Endothelial cell of hepatic sinusoid (primary cell): ENCODE measurements around the gene HRC.

Experiments used
- in situ Hi-C: cut with HindIII; loops from 2 replicates; pipeline ENCODE4 v1.10.0; 2017; ENCODE audit warnings: low sequenced_read_pairs

HRC gene

DNA sequence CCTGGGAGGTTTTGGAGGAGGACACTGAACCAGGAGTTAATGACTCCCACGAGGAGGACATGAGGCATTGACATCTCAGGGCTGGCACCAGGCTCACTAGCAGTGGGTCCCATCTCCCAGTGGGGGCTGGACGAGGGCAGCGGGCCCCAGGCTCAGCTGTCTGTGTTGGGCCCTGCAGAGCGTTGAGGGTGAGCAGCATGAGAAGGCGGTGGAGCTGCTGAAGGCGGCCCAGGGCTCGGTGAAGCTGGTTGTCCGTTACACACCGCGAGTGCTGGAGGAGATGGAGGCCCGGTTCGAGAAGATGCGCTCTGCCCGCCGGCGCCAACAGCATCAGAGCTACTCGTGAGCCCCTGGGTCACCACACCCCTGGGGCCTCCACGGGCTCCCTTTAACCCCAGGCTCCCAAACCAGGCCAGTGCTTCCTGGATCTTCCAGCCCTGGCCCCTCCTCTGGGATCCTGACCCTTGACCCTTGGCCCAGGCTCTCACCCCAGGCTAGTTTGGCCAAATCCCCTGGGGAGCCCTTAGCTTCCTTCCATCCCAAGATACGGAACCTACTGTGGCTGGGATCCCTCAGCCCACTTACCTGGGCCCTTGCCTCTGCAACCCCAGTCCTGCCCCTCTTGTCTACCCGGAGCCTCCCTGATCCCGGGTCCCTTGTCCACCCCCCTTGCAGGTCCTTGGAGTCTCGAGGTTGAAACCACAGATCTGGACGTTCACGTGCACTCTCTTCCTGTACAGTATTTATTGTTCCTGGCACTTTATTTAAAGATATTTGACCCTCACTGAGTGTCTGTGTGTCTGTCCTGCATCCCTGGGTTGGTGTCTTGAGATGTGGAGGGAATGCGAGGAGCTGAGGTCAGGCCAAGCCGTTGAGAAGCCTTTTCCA lies 37.3 kb downstream of the HRC start:
- in situ Hi-C loops, result no loop called here

- in situ Hi-C loops, result no loop called here
Measured at GRCh38 chr19:49116544-49116943, 38.7 kb downstream of the HRC start.

- in situ Hi-C loops, result loop anchor here (5.0 kb wide), 1 partner anchor 93 kb away; no protein-coding TSS in a partner anchor
Measured at GRCh38 chr19:49114630-49115363, 40.4 kb downstream of the HRC start.

GRCh38 chr19:49113762-49114629 lies 41.2 kb downstream of the HRC start, which contains the start of gene LIN7B:
Gene LIN7B (plus strand): TSS chr19:49114370. CDS start chr19:49114405, 35 bp downstream.
- in situ Hi-C loops, result loop anchor here (5.0 kb wide), 1 partner anchor 93 kb away; no protein-coding TSS in a partner anchor

- in situ Hi-C loops, result loop anchor here (5.0 kb wide), 1 partner anchor 96 kb away; no protein-coding TSS in a partner anchor
Measured at GRCh38 chr19:49111218-49111998, 43.8 kb downstream of the HRC start.

DNA sequence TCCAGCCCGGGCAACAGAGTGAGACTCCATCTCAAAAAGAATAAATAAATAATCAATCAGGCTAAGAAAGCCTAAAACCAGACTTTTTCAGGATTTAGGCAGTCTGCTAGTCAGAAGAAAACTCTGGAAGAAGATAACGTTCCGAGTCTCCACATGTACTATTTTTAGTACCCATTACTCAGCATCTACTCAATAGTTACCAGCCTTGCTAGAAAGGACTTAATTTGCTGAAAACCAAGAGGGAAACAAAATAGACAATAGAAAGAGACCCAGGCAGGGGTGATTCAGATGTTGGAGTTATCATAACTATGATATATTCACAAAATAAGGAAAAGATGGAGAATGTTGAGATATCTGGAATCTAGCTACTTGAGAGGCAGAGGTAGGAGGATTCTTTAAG lies 44.6 kb downstream of the HRC start:
- in situ Hi-C loops, result loop anchor here (5.0 kb wide), 1 partner anchor 97 kb away; no protein-coding TSS in a partner anchor

GRCh38 chr19:49109569-49110233 lies 45.5 kb downstream of the HRC start:
- in situ Hi-C loops, result loop anchor here (5.0 kb wide), 1 partner anchor 98 kb away; no protein-coding TSS in a partner anchor

GRCh38 chr19:49109051-49109450 lies 46.1 kb downstream of the HRC start:
- in situ Hi-C loops, result no loop called here

DNA sequence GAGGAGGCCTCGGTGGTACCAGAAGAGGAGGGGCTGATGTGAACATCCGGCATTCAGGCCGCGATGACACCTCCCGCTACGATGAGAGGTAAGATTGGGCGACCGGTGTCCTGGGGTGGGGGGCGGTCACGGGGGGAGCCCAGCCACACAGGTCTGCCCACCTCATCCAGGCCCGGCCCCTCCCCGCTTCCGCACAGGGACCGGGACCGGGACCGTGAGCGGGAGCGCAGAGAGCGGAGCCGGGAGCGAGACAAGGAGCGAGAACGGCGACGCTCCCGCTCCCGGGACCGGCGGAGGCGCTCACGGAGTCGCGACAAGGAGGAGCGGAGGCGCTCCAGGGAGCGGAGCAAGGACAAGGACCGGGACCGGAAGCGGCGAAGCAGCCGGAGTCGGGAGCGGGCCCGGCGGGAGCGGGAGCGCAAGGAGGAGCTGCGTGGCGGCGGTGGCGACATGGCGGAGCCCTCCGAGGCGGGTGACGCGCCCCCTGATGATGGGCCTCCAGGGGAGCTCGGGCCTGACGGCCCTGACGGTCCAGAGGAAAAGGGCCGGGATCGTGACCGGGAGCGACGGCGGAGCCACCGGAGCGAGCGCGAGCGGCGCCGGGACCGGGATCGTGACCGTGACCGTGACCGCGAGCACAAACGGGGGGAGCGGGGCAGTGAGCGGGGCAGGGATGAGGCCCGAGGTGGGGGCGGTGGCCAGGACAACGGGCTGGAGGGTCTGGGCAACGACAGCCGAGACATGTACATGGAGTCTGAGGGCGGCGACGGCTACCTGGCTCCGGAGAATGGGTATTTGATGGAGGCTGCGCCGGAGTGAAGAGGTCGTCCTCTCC lies 47.4 kb downstream of the HRC start:
- in situ Hi-C loops, result no loop called here

DNA sequence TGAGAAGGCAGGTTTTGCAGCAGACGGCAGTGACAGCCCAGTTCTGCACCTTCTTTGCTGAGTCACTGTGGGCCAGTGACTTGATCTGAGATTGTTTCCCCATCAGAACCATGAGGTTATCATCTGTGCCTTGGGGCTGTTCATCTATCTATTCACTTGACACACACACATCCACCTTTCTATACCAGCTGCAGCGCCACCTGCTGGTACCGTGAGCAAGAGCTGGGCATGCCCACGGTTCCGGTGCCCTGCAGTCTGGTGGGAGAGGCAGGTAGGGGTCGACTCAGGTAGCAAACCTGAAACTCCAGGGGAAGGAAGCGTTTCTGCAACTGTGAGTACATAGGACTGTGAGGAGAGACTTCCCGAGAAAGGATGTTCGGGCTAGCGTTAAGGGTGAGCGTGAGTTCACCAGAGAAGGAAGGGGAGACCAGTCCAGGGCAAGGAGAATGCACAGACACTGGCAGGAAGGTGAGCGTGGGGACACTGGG lies 48.5 kb downstream of the HRC start:
- in situ Hi-C loops, result no loop called here

DNA sequence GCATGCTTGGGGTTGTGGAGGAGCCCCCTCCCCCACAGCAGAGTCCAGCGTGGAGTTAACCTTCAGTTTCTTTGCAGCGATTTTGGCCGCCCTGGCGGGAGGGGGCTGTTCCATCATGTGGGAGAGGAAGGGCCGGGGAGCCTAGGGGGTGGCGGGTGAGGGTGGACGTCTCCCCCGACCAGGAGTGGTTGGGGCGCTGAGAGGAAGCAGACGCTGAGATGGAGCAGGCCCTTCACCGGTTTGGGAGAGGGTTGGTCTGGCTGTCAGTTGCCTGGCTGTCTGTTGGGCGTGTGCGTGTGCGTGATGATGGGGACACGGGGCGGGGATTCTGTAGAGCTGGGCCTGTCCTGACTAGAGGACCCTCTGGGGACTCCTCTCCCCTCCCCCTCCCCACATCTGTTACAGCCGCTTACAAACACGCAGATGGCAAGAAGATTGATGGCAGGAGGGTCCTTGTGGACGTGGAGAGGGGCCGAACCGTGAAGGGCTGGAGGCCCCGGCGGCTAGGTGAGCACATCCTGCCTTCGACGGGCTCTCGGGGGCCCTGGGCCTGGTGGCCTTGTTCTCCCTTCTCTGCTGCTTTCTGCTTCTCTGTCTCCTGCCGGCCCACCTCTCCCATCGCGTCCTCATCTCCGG lies 50.8 kb downstream of the HRC start:
- in situ Hi-C loops, result no loop called here

GRCh38 chr19:49103331-49104085 lies 51.7 kb downstream of the HRC start:
- in situ Hi-C loops, result no loop called here

DNA sequence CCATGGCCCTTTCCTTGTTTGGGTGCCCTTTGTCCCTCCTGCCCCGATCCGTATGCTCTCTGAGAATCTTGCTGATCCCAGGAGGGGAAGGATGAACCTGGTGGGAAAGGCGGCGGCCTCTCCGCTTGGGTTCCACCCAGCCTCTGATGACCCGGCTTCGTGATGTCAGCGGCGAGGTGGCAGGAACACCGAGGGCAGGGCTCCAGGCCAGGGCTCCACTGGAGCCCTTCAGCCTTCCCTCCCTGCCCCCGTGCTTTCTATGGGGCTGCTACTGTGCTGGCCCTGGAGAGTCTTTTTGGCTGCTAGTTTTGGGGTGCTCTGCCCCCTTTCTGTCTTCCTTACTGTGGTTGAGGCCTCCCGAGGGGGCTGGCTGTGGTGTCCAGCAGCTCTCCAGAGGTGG lies 52.9 kb downstream of the HRC start:
- in situ Hi-C loops, result no loop called here
